Peyer's patch (tissue), 4 donors: ENCODE measurements around the gene SPOCK2. TPM values are rescaled to one million over a fixed set of nuclear protein-coding genes. Genes with fewer than 3 reads are reported as not detected.

ENCODE experiments used
- DNase-seq, 3 donors: peaks; one replicate each; pipeline ENCODE4 v3.0.0-alpha.2; 2017 to 2019
- H3K27ac ChIP-seq, 4 donors: fragments of 200-600 bp; sonication (generic); one replicate each; pipeline ENCODE4 v1.5.1; 2016 to 2019
- H3K27me3 ChIP-seq, 2 donors: fragments of 200-600 bp; sonication (generic); one replicate each; pipeline ENCODE4 v1.5.1; 2019
- H3K36me3 ChIP-seq, 3 donors: fragments of 200-600 bp; sonication (generic); one replicate each; pipeline ENCODE4 v1.5.1; 2016 to 2019
- H3K4me1 ChIP-seq, 4 donors: fragments of 200-600 bp; sonication (generic); one replicate each; pipeline ENCODE4 v1.5.1; 2016 to 2019
- H3K4me3 ChIP-seq, 4 donors: fragments of 200-600 bp; sonication (generic); 1 replicate in 3 of 4; 2 replicates in 1 of 4; pipeline ENCODE4 v1.5.1; 2016 to 2019; ENCODE audit warnings: mild to moderate bottlenecking in 1 of 4
- H3K9me3 ChIP-seq, 4 donors: fragments of 200-600 bp; sonication (generic); one replicate each; pipeline ENCODE4 v1.5.1; 2016 to 2019; ENCODE audit warnings: mild to moderate bottlenecking in 1 of 4
- POLR2A ChIP-seq, 2 donors: fragments of 450-650 bp; IDR thresholded peaks; one replicate each; pipeline ENCODE4 v1.5.1; 2017; ENCODE audit warnings: antibody characterized with exemption in 2 of 2, mild to moderate bottlenecking in 2 of 2, moderate library complexity in 2 of 2
- total RNA-seq, 4 donors: library from RNA; depleted of rRNA; stranded (reverse); fragments of >200 nt; gene quantifications; one replicate each; pipeline ENCODE4 v1.1.0, GENCODE V29; 2016
- TF ChIP-seq, protein P1 (sequence below), 6 experiments: fragments of 450-650 bp in 4 of 6; fragments of 200-600 bp in 2 of 6; sonication (generic) in 1 of 6; IDR thresholded peaks; one replicate each; pipeline ENCODE4 v1.5.1; 2017 to 2019; ENCODE audit warnings: antibody characterized with exemption in 6 of 6, mild to moderate bottlenecking in 3 of 6, moderate library complexity in 1 of 6

Gene SPOCK2
- total RNA-seq, 4 donors from 2014 or later: 8.3 to 54.5 (median 11.4) TPM

DNA sequence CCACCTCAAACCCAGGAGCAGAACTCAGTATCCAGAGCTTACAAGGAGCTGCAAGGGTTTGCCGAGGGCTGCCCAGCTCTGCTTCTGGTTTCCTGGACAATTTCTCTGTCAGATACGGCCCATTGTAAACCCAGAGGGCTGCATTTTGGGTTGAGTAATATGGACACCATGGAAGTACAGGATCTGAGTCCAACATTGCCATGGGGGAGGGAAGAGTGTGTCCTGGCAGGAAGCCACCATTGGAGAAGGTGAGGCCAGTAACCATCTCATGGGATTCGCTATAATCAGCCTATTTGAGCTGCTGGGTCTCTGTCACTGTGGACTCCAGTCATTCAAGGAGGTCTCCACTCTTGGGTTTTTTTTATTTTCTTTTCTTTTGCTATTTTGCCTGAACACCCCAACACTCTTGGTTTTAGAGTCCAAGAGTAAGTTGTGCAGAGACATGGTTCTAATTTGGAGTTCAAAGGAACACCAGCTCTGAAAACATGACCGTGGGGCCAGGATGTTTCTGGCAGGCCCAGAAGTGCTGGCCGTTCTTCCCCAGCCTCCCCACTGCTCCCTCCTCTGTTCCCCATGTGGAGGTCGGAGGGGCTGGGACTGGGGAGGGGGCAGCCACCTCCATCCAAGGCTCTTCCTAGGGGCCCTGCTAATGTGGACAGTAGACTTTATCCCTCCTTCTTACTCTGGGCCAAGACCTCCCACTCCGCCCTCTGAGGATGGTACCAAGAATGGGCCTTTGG is 77.9 kb downstream of the SPOCK2 start:
- no peaks in the 10 kb centered on the region for H3K27me3 ChIP-seq
- H3K36me3 ChIP-seq: no peaks in the 10 kb centered on the region
- H3K4me1 ChIP-seq: peaks cover 0 to 26% (median 0%) of the 10 kb centered on the region in 4 donors
- no peak for DNase-seq
- no peaks in the 10 kb centered on the region for H3K9me3 ChIP-seq
- peak overlapping the region; percentile 47 to 91 (median 62) for H3K27ac ChIP-seq
- TF ChIP-seq POLR2A (IDR thresholded peaks at IDR 0.05): no peak
- TF ChIP-seq, protein P1, sequence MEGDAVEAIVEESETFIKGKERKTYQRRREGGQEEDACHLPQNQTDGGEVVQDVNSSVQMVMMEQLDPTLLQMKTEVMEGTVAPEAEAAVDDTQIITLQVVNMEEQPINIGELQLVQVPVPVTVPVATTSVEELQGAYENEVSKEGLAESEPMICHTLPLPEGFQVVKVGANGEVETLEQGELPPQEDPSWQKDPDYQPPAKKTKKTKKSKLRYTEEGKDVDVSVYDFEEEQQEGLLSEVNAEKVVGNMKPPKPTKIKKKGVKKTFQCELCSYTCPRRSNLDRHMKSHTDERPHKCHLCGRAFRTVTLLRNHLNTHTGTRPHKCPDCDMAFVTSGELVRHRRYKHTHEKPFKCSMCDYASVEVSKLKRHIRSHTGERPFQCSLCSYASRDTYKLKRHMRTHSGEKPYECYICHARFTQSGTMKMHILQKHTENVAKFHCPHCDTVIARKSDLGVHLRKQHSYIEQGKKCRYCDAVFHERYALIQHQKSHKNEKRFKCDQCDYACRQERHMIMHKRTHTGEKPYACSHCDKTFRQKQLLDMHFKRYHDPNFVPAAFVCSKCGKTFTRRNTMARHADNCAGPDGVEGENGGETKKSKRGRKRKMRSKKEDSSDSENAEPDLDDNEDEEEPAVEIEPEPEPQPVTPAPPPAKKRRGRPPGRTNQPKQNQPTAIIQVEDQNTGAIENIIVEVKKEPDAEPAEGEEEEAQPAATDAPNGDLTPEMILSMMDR (IDR thresholded peaks at IDR 0.05): no peak
- H3K4me3 ChIP-seq: no peak overlapping the region

DNA sequence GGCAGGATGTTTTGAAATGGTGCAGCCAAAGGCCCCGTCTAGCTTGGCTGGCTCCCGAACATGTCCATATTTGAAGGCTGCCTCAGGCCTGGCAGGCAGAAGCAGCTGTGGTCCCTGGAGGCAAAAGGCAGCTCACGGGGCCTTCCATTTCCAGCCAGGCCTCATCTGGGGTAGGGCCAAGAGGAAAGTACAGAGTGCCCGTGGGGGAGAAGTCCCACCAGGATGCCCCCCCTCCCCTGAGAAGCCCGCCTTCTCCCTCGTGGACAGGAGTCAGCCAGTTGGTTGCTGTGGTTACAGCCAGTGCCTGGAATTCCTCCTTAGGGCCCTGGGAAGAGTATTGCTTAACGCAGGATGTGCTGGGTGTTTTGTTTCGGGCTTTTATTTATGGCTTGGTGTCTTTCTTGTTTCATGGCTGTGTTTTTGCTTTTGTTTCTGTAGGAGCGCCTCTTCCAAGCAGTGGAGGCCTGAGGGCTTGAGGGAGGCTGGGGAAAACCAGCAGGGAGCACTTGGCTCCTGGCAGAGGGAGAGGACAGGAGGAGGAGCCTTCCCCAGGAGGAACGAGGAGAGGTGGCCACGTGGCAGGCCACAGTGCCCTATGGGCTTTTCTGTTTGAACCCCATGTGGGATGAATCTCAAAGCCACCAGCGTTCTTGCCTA is 78.8 kb downstream of the SPOCK2 start:
- Histone ChIP-seq H3K4me1 (peaks cover 0 to 26% (median 0%) of the 10 kb centered on the region in 4 donors), H3K9me3 (no peaks in the 10 kb centered on the region), H3K36me3 (no peaks in the 10 kb centered on the region), H3K27me3 (no peaks in the 10 kb centered on the region), H3K4me3 (no peak overlapping the region), H3K27ac (peak overlapping the region; percentile 47 to 91 (median 62))
- peak in 2 of 3 donors; percentile 38 to 83 for DNase-seq
- TF ChIP-seq POLR2A (IDR thresholded peaks at IDR 0.05): no peak
- TF ChIP-seq, protein P1 (IDR thresholded peaks at IDR 0.05): no peak

DNA sequence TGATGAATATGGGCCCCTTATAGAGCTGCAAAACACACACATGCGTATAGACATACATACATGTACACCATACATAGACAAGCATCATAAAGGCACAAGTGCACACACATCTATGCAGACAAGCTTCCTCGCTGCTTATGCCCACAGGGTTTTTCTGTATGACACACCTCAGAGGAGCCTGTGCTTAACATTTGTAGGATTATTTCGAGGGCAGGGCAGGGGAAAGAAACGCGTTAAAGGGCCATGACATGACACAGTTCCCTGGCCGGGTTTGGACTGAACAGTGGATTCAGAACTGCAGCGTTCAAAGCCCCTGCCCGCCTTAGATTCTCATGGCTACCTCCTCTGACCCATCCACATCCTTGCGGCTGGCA is 79.3 kb downstream of the SPOCK2 start:
- TF ChIP-seq POLR2A (IDR thresholded peaks at IDR 0.05): no peak

More for the DNA sequence above, 79.3 kb downstream of the SPOCK2 start:
- H3K9me3 ChIP-seq: no peaks in the 10 kb centered on the region
- H3K27ac ChIP-seq: peak overlapping the region; percentile 26 to 91 (median 62)
- no peak overlapping the region for H3K4me3 ChIP-seq
- peaks cover 0 to 26% (median 0%) of the 10 kb centered on the region in 4 donors for H3K4me1 ChIP-seq
- no peaks in the 10 kb centered on the region for H3K36me3 ChIP-seq
- H3K27me3 ChIP-seq: no peaks in the 10 kb centered on the region
- no peak for DNase-seq

Other genes with a start within 250 kb of the SPOCK2 start
- 100 to 1,000 TPM; 193 to 647 (median 491) TPM for gene PSAP, start 237.3 kb downstream of the SPOCK2 start, total RNA-seq
- 1 to 10 TPM in 3 of 4 donors, under 1 TPM in 1; 0.88 to 9.1 (median 3.0) TPM for gene CHST3, start 124.2 kb downstream of the SPOCK2 start, total RNA-seq
- gene ANAPC16, start 127.5 kb upstream of the SPOCK2 start, total RNA-seq: 10 to 100 TPM; 55.0 to 73.4 (median 60.6) TPM
- 10 to 100 TPM in 3 of 4 donors, 1 to 10 TPM in 1; 9.7 to 48.7 (median 21.5) TPM for gene ASCC1, start 127.7 kb upstream of the SPOCK2 start, total RNA-seq
- 100 to 1,000 TPM in 3 of 4 donors, 10 to 100 TPM in 1; 80.6 to 275 (median 123) TPM for gene DDIT4, start 185.4 kb upstream of the SPOCK2 start, total RNA-seq